CD4-positive, alpha-beta T cell treated with Interleukin-21 for 1 hour (primary cell): ENCODE data around the gene DOCK8.
"Not testable (repeated sequence)": the region's sequence is repeated elsewhere in the genome, so short reads cannot be mapped to it uniquely, and the experiment has no call there.

Experiments
- DNase-seq: peaks from one replicate; pipeline ENCODE4 v3.0.0-alpha.2; 2020

The DOCK8 gene

DNA sequence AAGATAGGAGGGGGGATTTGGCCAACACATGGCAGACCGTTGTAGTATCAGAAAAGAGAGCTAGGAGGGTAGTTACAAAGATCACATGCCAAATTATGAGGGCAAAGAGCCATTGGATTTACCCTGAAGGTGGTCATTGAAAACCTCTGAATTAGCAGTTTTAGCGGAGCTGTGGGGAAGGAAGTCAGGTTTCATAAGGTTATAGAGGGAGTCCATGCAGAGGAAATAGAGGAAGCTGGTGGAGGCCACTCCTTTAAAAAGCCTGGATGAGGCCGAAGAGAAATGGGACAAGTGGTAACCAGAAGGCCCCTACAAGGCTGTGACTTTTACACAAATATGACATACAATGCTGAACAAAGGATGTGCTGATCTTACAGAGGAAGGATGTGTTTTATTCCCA lies 13.2 kb downstream of the DOCK8 start:
- DNase-seq: no peak

- DNase-seq: no peak
Observed at GRCh38 chr9:228929-229695, 14.4 kb downstream of the DOCK8 start.

- not testable (repeated sequence) for DNase-seq
Observed at GRCh38 chr9:231625-232024, 17.0 kb downstream of the DOCK8 start.

DNA sequence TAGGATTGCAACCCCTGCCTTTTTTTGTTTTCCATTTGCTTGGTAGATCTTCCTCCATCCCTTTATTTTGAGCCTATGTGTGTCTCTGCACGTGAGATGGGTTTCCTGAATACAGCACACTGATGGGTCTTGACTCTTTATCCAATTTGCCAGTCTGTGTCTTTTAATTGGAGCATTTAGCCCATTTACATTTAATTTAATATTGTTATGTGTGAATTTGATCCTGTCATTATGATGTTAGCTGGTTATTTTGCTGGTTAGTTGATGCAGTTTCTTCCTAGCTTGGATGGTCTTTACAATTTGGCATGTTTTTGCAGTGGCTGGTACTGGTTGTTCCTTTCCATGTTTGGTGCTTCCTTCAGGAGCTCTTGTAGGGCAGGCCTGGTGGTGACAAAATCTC lies 19.0 kb downstream of the DOCK8 start:
- not testable (repeated sequence) for DNase-seq

GRCh38 chr9:237141-237857 lies 22.6 kb downstream of the DOCK8 start:
- DNase-seq: no peak

DNA sequence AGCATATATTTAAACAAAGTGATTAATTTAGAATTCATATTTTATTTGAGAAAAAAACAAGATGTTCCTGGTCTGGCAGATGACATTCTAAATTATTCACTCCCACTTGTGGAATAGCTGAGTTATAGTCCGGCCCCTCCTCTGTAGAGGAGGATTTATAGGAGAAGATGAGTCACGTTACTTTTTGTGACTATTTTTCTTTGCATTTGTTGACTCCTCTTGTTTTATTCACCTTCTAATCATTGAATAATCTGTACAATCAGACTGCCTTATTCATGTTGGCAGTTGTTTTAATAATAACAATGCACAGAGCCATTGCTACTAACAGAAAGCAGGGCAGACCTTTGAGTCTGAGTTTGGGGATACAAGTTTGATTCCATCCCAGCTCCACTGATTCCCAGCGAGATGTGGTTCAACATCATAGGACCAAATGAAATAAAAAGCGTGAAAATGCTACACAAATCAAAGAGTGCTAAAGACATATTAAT lies 23.2 kb downstream of the DOCK8 start:
- DNase-seq: no peak

DNA sequence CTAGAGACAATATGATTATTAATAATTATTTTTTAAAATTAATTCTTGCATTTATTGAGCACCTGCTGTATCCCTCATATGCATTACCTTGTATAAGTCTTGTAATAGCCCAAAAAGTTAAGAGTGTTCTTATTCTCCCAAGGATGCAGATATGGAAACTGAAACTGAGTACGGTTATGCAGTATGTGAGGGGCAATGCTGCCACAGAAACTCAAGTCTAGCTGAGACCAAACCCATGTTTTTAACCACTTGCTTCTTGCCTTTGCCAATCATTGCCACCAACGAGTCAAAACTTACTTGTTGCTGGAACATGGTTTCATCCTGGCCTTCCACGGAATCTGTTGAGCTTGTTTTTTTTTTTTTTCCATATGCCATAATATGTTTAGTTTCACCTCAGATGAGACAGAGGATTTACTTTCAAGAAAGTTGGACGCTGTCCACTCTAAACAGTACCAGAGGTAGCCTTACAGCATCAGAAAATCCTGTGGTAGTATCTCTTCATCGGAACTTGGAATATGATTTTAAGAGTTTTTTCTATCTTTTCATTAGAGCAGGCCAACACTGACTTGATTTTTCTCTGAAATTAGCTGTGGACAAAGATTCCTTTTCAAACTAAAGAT lies 27.9 kb downstream of the DOCK8 start:
- no peak for DNase-seq

- no peak for DNase-seq
Observed at GRCh38 chr9:248278-248961, 33.8 kb downstream of the DOCK8 start.

DNA sequence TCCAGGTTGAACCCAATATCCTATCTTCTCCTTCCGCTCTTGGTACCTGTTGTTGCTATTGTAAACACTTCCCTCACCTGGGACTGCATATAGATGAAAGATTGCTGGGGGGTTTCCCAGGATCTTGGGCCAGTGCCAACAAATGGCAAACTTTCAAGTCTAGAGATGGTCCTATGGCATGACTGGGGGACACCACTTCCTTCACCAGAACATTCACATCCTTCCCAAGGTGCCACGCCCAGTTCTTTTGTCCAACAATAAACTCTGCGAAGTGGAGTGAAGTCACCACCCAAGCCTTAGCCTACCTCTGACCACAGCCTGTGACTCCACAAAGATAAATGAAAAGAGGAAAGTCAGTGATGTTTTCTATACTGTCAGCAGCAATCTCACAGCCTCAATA lies 34.4 kb downstream of the DOCK8 start:
- peak; percentile 53 for DNase-seq

GRCh38 chr9:250039-250438 lies 35.4 kb downstream of the DOCK8 start:
- DNase-seq: no peak

- DNase-seq: no peak
Observed at GRCh38 chr9:250625-251024, 36.0 kb downstream of the DOCK8 start.

- no peak for DNase-seq
Observed at GRCh38 chr9:251398-251797, 36.7 kb downstream of the DOCK8 start.

DNA sequence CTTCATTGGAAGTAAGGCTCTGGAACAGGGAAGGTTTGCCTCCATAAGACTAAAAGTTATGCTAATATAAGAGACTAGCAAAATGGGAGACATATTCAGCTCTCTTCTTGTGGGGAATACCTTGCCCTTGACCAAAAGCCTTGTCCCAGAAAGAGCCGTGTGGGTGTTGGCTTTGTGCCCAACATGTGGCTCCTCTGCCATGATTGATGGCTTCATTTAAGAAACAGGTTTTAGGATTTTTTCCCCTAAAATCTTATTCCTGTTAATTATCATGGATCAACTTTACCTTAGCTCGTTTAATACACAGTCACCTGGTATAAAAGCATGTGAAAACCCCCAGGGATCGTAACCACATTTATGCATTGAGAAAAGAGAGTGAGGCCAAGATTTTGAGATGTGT lies 38.9 kb downstream of the DOCK8 start:
- no peak for DNase-seq

DNA sequence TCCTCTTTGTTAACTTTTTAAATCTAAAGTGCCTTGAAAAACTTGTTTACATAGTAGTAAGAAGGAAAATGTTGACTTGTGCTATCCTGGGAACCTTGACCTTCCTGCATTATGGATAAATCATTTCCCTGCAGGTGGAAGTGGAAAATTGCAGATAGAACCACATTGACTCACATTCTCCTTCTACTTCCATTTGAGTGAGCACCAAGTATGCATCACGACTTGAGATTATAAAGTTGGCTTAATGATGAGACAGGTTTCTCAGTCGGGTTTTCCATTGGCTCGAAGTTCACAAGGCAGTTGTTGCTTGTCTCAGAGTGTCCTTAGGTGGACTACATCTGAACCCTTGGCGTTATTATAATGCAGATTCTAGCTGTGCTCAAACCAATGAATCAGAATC lies 39.9 kb downstream of the DOCK8 start:
- DNase-seq: no peak

DNA sequence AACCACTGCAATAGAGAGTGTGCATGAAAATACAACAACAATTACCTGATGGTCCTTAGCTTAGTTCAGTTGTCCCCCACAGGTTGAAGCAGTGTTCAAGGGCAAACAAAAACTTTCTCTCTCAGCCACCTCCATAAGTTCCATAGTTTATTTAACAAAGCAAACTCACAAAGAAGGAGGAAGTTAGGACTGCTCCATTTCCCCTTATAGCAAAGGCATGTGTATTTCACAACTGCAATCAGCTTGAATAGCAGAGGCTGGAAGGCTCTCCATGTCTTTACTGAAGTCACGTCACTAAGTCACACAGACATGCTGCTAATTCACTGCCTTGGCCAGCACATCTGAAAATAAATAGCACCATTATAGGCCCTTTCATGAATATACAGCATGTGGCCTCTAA lies 43.3 kb downstream of the DOCK8 start:
- DNase-seq: no peak

DNA sequence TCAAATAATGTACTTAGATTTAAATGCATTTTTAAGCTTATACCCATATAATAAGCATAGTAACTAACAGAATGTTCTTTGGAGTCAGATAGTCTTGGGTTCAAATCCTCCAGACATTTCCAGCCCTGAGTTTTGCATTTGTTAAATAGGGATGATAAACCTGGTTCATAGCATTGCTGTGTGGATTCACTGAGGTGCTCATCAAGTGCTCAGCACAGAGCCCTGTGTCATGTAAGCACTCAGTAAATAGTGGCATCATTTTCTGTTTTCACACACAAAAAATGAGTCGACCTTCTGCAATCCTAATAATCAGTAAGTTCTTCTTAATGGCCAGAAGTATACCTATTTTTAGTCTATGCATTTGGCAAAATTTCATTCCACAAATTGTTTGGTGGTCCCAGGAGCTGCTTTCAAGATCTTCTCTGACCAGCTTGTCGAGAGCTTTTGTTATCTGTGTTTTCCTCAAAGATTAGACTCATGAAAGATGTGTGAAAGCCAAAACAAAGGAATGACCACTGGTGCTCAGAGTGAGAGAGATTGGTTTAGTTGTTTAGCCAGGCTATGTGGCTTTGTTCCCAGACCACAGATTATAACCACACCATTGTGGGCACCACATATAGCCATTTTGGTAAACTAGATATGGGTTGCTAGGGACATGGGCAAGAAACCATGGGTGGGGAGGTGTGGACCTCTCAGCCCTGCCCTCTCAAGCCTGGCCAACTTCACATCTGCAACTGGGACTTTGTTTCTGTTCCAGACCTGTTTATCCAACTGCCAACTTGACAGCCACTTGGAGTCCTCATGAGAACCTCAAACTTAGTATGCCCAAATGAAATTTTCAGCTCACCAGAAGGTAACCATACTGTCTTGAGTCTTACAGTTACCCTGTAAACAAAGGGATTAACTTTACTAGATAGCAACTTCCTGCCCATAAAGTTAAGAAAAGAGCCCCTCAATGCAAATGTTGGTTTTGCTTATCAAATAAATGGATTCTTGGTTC lies 45.0 kb downstream of the DOCK8 start:
- DNase-seq: no peak

DNA sequence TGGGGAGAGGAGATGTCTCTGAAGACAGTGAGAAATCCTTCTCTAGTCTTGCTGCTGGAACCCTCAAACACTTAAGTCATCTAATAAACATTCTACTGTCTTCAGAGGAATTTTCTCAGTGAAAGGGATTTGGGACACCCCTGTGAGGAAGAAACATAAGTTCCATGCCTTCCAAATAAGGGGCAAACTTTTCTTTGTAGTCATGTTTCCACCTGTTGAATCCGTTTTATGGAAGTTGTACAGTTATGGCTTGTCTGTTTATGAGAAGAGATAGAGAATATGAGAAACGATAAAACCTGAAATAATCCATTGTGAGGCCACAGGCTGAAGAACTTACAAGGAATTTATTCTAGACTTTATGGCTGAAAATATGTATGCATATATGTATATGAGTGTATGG lies 49.6 kb downstream of the DOCK8 start:
- no peak for DNase-seq

DNA sequence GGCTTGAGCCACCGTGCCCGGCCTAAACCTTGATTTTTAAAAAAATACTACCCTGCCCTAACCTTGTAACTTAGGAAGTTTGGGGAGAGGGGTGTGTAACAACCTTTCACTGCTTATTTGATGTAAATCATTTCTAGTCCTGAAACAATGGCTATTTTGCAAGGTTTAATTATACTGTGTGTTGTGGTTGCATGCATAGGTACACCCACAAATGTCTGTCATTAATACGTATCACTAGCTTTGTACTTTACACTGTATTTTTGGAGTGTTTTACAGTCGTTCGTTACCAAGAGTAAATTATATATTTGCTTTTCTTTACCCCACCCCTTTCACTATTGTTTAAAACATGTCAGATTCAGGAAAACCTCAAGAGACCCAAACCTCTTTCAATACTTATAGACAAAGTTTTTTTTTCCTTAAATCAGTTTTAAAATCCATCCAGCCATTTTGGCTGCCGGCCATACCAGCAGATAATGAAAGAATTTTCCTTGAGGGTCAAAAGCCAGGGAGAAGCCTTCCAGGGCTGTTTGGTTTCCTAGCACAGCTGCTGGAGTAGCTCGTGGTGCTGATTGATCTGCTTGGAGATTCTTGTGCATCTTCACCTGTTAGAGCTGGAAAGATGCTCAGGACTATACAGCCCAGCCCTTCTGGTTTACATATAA lies 50.7 kb downstream of the DOCK8 start:
- no peak for DNase-seq

DNA sequence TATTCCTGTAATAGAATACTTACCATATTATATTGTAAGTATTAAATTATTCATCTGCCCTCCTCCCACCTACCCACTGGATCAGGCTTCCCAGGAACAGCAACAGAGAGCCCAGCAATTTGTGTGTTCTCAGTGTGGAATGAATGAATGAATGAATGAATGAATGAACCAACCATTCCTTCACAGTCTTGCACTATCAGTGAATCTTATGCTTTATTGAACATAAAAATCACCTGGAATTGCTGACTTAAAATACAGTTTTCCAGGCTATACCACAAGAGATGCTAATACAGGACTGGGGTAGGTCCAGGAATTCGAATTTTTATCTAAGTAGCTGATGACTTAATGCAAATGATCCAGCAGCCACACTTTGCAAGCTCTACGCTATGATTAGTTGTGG lies 51.6 kb downstream of the DOCK8 start:
- no peak for DNase-seq

GRCh38 chr9:268616-269015 lies 54.0 kb downstream of the DOCK8 start:
- no peak for DNase-seq

DNA sequence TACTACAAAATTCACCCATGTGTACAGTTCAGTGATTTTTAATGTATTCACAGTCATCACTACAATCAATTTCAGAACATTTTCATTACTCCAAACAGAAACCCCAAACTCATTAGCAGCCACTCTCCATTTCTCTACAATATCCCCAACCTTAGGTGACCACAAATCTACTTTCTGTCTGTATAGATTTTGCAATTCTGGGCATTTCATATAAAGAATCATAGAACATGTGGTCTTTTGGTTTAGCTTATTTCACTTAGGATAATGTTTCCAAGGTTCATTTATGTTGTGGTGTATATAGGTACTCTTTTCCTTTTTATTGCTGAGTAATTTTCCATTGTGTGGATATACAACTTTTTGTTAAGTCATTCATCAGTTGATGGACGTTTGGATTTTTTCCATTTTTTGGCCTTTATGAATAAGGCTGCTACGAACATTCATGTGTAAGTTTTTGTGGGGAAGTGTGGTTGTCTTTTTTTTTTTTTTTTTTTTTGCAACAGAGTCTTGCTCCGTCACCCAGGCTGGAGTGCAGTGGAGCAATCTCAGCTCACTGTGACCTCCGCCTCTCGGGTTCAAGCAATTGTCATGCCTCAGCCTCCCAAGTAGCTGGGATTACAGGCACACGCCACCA lies 54.5 kb downstream of the DOCK8 start:
- no peak for DNase-seq
